NCI-H524 treated with DMSO at 0.1 percent for 48 hours (cell line): ENCODE results near the gene EPHA4.

Experiments used
- DNase-seq: peaks from one replicate; lab custom pipeline; 2025; lab: John Stamatoyannopoulos, UW

Gene EPHA4

GRCh38 chr2:221503965-221504364, 68.1 kb downstream of the EPHA4 start:
- DNase-seq, result no peak

- no peak for DNase-seq
Observed at GRCh38 chr2:221502270-221503010, 69.7 kb downstream of the EPHA4 start.

- DNase-seq, result no peak
Observed at GRCh38 chr2:221501883-221502269, 70.2 kb downstream of the EPHA4 start.

GRCh38 chr2:221501210-221501882, 70.8 kb downstream of the EPHA4 start:
- DNase-seq, result no peak

GRCh38 chr2:221500501-221501209, 71.4 kb downstream of the EPHA4 start:
- DNase-seq, result no peak

- DNase-seq, result no peak
Observed at GRCh38 chr2:221495731-221496130, 76.4 kb downstream of the EPHA4 start.

- DNase-seq, result no peak
Observed at GRCh38 chr2:221494556-221494955, 77.5 kb downstream of the EPHA4 start.

GRCh38 chr2:221493391-221493790, 78.7 kb downstream of the EPHA4 start:
- no peak for DNase-seq

- no peak for DNase-seq
Observed at GRCh38 chr2:221492636-221493035, 79.5 kb downstream of the EPHA4 start.

- DNase-seq, result peak; percentile 72
Observed at GRCh38 chr2:221490506-221491060, 81.5 kb downstream of the EPHA4 start.

- DNase-seq, result no peak
Observed at GRCh38 chr2:221488136-221488807, 83.8 kb downstream of the EPHA4 start.

- DNase-seq, result no peak
Observed at GRCh38 chr2:221486106-221486505, 86.0 kb downstream of the EPHA4 start.

- no peak for DNase-seq
Observed at GRCh38 chr2:221485503-221485870, 86.6 kb downstream of the EPHA4 start.

- DNase-seq, result no peak
Observed at GRCh38 chr2:221484761-221485502, 87.2 kb downstream of the EPHA4 start.

GRCh38 chr2:221482666-221483455, 89.2 kb downstream of the EPHA4 start:
- DNase-seq, result no peak

GRCh38 chr2:221480821-221481220, 91.3 kb downstream of the EPHA4 start:
- no peak for DNase-seq

GRCh38 chr2:221480163-221480562, 91.9 kb downstream of the EPHA4 start:
- DNase-seq, result no peak

- DNase-seq, result no peak
Observed at GRCh38 chr2:221478485-221478863, 93.6 kb downstream of the EPHA4 start.

- no peak for DNase-seq
Observed at GRCh38 chr2:221477714-221478484, 94.2 kb downstream of the EPHA4 start.

- DNase-seq, result no peak
Observed at GRCh38 chr2:221476195-221476594, 95.9 kb downstream of the EPHA4 start.
